HL-60/S4 treated with phorbol 12-myristate 13-acetate at 8.2 ng/mL for 4 days and 3 days (cell line): ENCODE measurements around the gene EFNA3.
"Not testable (repeated sequence)": the region's sequence is repeated elsewhere in the genome, so short reads cannot be mapped to it uniquely, and the experiment has no call there.

Experiments used
- in situ Hi-C: fragments of 300-500 bp; cut with MboI; formaldehyde crosslinking; loops from 2 replicates; pipeline ENCODE4 v1.15.0; 2022; ENCODE audit warnings: low sequenced_read_pairs

The EFNA3 gene

GRCh38 chr1:155108296-155108695 lies 29.7 kb downstream of the EFNA3 start:
- in situ Hi-C loops, result no loop called here

GRCh38 chr1:155110381-155110780 lies 31.7 kb downstream of the EFNA3 start:
- in situ Hi-C loops, result no loop called here

- in situ Hi-C loops, result no loop called here
Observed at GRCh38 chr1:155110826-155111225, 32.2 kb downstream of the EFNA3 start.

GRCh38 chr1:155113450-155113980 lies 34.9 kb downstream of the EFNA3 start:
- in situ Hi-C loops, result no loop called here

DNA sequence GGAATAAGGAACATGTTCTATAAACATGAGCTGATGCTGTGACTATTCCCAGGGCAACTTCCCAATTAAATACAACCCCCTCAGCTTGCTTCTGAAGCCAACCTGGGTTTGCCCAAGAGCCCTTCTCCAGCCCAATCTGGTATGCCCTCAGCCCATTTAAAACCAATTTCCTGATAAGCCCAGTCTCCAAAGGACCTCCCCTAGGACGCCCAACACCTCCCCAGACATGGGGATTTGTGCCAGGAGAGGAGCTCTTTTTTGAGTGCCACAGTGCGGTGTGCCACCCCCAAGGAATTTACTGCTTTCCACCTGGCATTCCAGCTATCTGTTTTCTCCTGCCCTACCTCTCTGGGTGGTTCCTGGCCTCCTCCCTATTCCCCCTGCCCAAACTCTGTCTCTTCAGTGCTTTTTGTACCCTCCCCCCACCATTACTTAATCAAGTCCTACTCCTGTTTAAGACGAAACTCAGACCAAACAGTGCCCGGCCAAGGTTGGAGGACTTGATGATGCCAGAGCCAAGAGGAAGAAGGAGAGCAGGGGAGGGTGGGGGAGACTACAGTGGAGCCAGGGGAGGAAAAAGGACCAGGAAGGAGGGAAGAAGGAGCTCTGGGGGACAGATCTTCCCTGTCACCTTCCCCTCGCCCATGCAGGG lies 37.6 kb downstream of the EFNA3 start:
- in situ Hi-C loops, result no loop called here

GRCh38 chr1:155117610-155118009 lies 39.0 kb downstream of the EFNA3 start:
- in situ Hi-C loops, result no loop called here

- in situ Hi-C loops, result not testable (repeated sequence)
Observed at GRCh38 chr1:155118090-155118489, 39.5 kb downstream of the EFNA3 start.

DNA sequence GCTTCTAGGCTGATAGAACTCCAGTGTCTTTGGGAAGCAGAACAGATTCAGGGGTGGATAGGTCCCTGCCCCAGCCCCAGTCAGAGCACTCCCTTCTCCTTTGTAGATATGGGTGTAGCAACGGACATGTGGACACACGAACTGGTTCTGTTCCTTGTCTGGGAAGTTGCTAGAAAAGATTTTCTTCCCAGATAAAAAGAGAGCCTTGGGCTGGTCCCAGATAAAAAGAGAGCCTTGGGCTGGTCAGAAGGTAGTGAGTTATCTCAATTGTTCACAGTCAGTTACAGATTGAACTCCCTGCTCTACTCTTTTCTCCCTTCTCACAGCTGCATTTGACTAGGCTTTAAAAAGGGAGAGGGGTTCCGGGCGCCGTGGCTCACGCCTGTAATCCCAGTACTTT lies 41.6 kb downstream of the EFNA3 start:
- in situ Hi-C loops, result no loop called here

DNA sequence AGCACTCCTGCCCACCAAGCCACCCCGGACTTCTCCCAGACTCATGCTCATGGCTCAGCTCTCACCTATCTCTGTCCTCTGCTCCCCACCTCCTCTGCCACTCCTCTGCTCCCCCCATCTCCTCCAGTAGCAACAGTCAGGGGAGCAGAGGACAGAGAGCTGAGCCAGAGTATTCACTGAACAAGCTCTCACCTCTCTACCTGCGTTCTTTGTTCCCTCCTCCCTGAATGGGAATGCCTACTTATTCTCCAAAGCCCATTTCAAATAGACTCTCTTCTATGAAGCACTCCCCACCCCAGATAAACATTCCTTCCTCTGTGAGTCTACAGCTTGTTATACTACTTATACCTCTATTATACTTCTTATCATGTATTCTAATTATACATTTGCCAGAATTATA lies 42.6 kb downstream of the EFNA3 start:
- in situ Hi-C loops, result no loop called here

DNA sequence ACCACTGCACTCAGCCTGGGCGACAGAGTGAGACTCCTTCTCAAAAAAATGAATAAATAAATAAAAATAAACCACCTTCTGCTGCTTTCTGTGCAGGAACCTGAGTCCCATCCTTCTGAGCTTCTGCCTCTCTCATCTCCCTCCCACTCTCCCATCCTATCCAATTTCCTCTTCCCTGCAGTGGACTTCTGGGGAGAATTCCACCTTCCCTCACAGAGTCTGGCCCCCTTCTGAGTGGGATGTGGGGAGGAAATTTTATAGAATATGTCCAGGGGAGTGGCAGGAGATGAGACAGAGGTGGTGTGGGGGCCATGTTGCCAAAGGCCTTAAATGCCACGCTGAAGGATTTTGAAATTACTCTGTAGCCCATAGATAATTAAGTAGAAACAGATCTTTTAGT lies 43.7 kb downstream of the EFNA3 start:
- in situ Hi-C loops, result no loop called here

- in situ Hi-C loops, result no loop called here
Observed at GRCh38 chr1:155123801-155124200, 45.2 kb downstream of the EFNA3 start.

- in situ Hi-C loops, result no loop called here
Observed at GRCh38 chr1:155124503-155125463, 46.1 kb downstream of the EFNA3 start.

GRCh38 chr1:155125511-155125945 lies 46.9 kb downstream of the EFNA3 start:
- in situ Hi-C loops, result no loop called here

DNA sequence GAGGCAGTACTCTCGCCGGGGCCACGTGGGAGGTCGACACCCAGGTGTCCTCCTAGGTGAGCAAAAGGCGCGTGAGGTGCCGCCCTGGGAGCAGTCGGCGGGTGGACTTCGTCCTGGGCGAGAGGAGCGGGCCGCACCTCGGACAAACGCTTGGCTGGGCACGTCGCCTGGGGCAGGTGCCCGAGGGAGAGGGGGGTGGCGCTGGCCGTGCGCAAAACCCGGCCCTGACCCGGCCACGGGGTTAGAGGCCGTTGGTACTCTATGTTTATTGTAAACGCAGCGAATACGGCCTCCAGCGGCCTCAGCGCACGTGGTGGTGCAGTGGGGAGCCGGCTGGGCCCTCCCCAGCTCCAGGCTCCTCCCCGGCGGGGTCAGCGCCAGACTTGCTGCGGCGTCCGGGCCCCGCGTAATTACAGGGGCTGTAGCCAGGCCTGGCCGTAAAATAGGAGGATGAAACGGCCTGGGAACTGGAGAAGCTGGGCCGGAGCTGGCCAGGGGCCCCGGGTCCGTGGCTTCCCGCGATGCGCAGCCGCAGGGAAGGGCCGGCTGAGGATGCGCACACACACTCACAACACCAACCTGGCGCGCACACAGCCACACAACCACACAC lies 47.4 kb downstream of the EFNA3 start:
- in situ Hi-C loops, result no loop called here

- in situ Hi-C loops, result no loop called here
Observed at GRCh38 chr1:155126556-155127104, 48.0 kb downstream of the EFNA3 start.

DNA sequence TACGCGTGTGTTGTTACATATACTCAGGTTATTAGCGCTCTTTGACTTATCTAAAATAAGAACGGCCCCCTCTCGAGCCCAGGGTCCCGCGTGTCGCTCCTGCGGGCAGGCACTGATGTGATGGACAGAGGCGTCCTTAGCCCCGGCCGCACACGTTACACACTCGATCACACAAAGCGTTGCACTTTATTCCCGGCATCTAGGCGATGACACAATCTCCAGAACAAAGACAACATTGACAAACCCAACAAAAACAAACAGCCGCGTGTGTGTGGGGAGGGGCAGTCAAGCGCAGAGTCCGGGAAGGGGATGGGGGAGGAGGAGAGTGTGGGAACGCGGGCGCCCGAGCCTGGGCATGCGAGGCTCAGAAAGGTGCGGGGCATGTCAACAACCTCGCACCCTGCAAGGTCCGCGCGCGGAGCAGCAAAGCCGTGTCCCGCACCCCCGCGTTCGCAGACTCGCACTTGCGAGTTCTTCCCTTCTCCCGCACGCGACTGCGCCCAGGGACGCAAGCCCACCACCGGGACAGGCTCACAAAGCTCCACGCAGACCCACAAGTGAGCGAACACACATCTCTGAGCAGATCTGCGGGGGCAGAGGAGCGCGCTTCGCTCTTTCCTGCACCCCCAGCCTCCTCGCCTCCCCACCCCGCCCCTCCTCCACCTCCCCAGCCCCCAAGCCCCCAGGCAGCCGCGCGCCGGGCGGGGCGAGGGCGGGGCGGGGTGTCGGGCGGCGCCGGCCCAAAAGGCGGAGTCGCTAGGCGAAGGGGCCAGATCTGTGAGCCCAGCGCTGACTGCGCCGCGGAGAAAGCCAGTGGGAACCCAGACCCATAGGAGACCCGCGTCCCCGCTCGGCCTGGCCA lies 48.7 kb downstream of the EFNA3 start, which contains the start of gene EFNA1:
Gene EFNA1 (plus strand): TSS at position 772 of the 862 bp plus-strand sequence. CDS start 102 bp downstream, outside the sequence.
- in situ Hi-C loops, result no loop called here

- in situ Hi-C loops, result no loop called here
Observed at GRCh38 chr1:155127967-155128754, 49.5 kb downstream of the EFNA3 start.

GRCh38 chr1:155128755-155129473 lies 50.3 kb downstream of the EFNA3 start:
- in situ Hi-C loops, result no loop called here
